ENCODE measurements around the gene STAT5B. TPM values are rescaled to one million over a fixed set of nuclear protein-coding genes. Genes with fewer than 3 reads are reported as not detected.

STAT5B gene
- total RNA-seq, 1 experiment from 2014 or later: 42.9 TPM

- Histone ChIP-seq H3K79me2 (ENCODE audit: insufficient read depth, low read length) (no peaks in the 10 kb centered on the region), H3K4me2 (ENCODE audit: insufficient read depth, insufficient read length, low read length) (no peak overlapping the region), H4K5ac (ENCODE audit: insufficient read length, low read depth, low read length) (no peak overlapping the region), H3T11ph (ENCODE audit: low read length) (no peak overlapping the region), H2BK15ac (ENCODE audit: low read depth, low read length) (no peak overlapping the region), H2AK5ac (ENCODE audit: insufficient read length, low read length) (no peak overlapping the region), H2AFZ (ENCODE audit: low read length) (no peak overlapping the region), H3K9ac (ENCODE audit: extremely low read depth, insufficient read length, low read length) (no peak overlapping the region), H4K91ac (ENCODE audit: insufficient read length, low read depth, low read length) (no peak overlapping the region), H2BK120ac (ENCODE audit: low read depth, low read length, poor library complexity, severe bottlenecking) (no peak overlapping the region), H3K14ac (ENCODE audit: insufficient read depth, low read length) (no peak overlapping the region; the same call in 1 of the 2 replicates), H3K18ac (ENCODE audit: insufficient read length, low read depth, low read length) (no peak overlapping the region), H4K8ac (replicated peaks; ENCODE audit: insufficient read length, low read depth, low read length) (no peak overlapping the region), H3K27me3 (ENCODE audit: insufficient read depth, low read length) (no peaks in the 10 kb centered on the region), H3K56ac (ENCODE audit: insufficient read length, low read depth, low read length) (no peak overlapping the region), H3K23me2 (ENCODE audit: insufficient read length, low read depth, low read length, poor library complexity, severe bottlenecking) (no peaks in the 10 kb centered on the region), H3K9me3 (ENCODE audit: control insufficient read depth, low read depth, low read length) (no peaks in the 10 kb centered on the region), H2BK20ac (ENCODE audit: low read depth, low read length, poor library complexity, severe bottlenecking) (no peak overlapping the region), H2BK5ac (ENCODE audit: insufficient read length, low read length) (no peak overlapping the region), H4K20me1 (ENCODE audit: control insufficient read depth, insufficient read depth, insufficient read length) (no peaks in the 10 kb centered on the region), H3K23ac (ENCODE audit: insufficient read length, low read depth, low read length) (no peak overlapping the region), H3K27ac (ENCODE audit: insufficient read length, low read depth, low read length) (no peak overlapping the region), H3K79me1 (ENCODE audit: insufficient read depth, low read depth, low read length, poor library complexity, severe bottlenecking) (no peaks in the 10 kb centered on the region), H3K4me1 (ENCODE audit: insufficient read depth, low read length) (peaks cover 2% of the 10 kb centered on the region; the same call in 1 of the 2 replicates), H3K4ac (ENCODE audit: low read depth, low read length) (no peak overlapping the region), H2BK12ac (ENCODE audit: insufficient read length, low read depth, low read length) (no peak overlapping the region)
- TF ChIP-seq, protein P1, sequence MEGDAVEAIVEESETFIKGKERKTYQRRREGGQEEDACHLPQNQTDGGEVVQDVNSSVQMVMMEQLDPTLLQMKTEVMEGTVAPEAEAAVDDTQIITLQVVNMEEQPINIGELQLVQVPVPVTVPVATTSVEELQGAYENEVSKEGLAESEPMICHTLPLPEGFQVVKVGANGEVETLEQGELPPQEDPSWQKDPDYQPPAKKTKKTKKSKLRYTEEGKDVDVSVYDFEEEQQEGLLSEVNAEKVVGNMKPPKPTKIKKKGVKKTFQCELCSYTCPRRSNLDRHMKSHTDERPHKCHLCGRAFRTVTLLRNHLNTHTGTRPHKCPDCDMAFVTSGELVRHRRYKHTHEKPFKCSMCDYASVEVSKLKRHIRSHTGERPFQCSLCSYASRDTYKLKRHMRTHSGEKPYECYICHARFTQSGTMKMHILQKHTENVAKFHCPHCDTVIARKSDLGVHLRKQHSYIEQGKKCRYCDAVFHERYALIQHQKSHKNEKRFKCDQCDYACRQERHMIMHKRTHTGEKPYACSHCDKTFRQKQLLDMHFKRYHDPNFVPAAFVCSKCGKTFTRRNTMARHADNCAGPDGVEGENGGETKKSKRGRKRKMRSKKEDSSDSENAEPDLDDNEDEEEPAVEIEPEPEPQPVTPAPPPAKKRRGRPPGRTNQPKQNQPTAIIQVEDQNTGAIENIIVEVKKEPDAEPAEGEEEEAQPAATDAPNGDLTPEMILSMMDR (conservative IDR thresholded peaks at IDR 0.05): peak; percentile 42; the same call in 2 of the 3 replicates
- peaks cover 7% of the 10 kb centered on the region for H3K27me3 Mint-ChIP-seq (ENCODE audit: low read depth)
- H3K4me3 Mint-ChIP-seq: 0 out of 5 replicates have a peak overlapping the region, but pooled peaks of 1 of the 2 experiments have one; percentile 10
- peak; percentile 68 for DNase-seq
- peaks cover 3 to 21% (median 7%) of the 10 kb centered on the region in 3 experiments for H3K36me3 Mint-ChIP-seq (ENCODE audit: insufficient read depth in 1 of 3, low read depth in 3 of 3)
- peak overlapping the region in 1 of 3 experiments; percentile 62; a peak in 1 of 7 replicates for H3K27ac Mint-ChIP-seq
- H3K9me3 Mint-ChIP-seq: no peaks in the 10 kb centered on the region
- H3K4me1 Mint-ChIP-seq: peaks cover 37% of the 10 kb centered on the region in 2 experiments
- WGBS (ENCODE audit: extremely low coverage, insufficient read length, low lambda C conversion rate): no CpG with 5 or more reads among the region's 19 CpGs
Observed at GRCh38 chr17:42309986-42310786, 34.0 kb upstream of the STAT5B start.

Measured in H9 (cell line).